KMS-11 (cell line): ENCODE results near the gene SNRPN.

Experiments
- H2AFZ ChIP-seq: fragments of 200-600 bp; sonication (generic); 2 replicates; pipeline ENCODE4 v1.6.1; 2016; ENCODE audit warnings: antibody characterized with exemption, mixed run types, low read depth
- H3K27ac ChIP-seq: fragments of 200-600 bp; sonication (generic); 2 replicates; pipeline ENCODE4 v1.6.1; 2016; ENCODE audit warnings: mild to moderate bottlenecking, mixed run types
- H3K27me3 ChIP-seq: fragments of 200-600 bp; sonication (generic); 2 replicates; pipeline ENCODE4 v1.6.1; 2017; ENCODE audit warnings: mild to moderate bottlenecking, low read depth, mixed run types, moderate library complexity; ENCODE audit not compliant: insufficient read depth
- H3K36me3 ChIP-seq: fragments of 200-600 bp; sonication (generic); 2 replicates; pipeline ENCODE4 v1.6.1; 2017; ENCODE audit warnings: mild to moderate bottlenecking, mixed run types; ENCODE audit not compliant: insufficient read depth
- H3K4me1 ChIP-seq: fragments of 200-600 bp; sonication (generic); 2 replicates; pipeline ENCODE4 v1.6.1; 2016; ENCODE audit warnings: mild to moderate bottlenecking, low read depth, mixed run types; ENCODE audit not compliant: poor library complexity, severe bottlenecking
- H3K4me2 ChIP-seq: fragments of 200-600 bp; sonication (generic); 2 replicates; pipeline ENCODE4 v1.7.0; 2016; ENCODE audit warnings: mild to moderate bottlenecking, mixed run types
- H3K4me3 ChIP-seq: fragments of 200-600 bp; sonication (generic); IDR thresholded peaks from 2 replicates; pipeline ENCODE4 v1.6.1; 2017; ENCODE audit warnings: low read depth, low read length, mixed read lengths; ENCODE audit not compliant: insufficient read depth
- H3K79me2 ChIP-seq: fragments of 200-600 bp; sonication (generic); 2 replicates; pipeline ENCODE4 v1.6.1; 2016; ENCODE audit warnings: low read depth, mixed run types; ENCODE audit not compliant: insufficient read depth
- H3K9ac ChIP-seq: fragments of 200-600 bp; sonication (generic); 2 replicates; pipeline ENCODE4 v1.6.1; 2016; ENCODE audit warnings: mild to moderate bottlenecking, mixed run types
- H4K20me1 ChIP-seq: fragments of 200-600 bp; sonication (generic); 2 replicates; pipeline ENCODE4 v1.6.1; 2016; ENCODE audit warnings: mild to moderate bottlenecking, mixed run types; ENCODE audit not compliant: insufficient read depth
- CTCF ChIP-seq: fragments of 200-600 bp; sonication (generic); conservative IDR thresholded peaks from 2 replicates; pipeline ENCODE4 v1.6.1; 2017; ENCODE audit warnings: low read depth, mild to moderate bottlenecking, antibody characterized with exemption, low read length, moderate library complexity, mixed read lengths

The SNRPN gene

GRCh38 chr15:24986653-24987052, 31.9 kb downstream of the SNRPN start:
- H3K36me3 ChIP-seq = no peaks in the 10 kb centered on the region
- H4K20me1 ChIP-seq = no peaks in the 10 kb centered on the region
- no peak overlapping the region for H3K4me2 ChIP-seq
- H3K9ac ChIP-seq = no peak overlapping the region
- H3K4me1 ChIP-seq = no peaks in the 10 kb centered on the region
- no peaks in the 10 kb centered on the region for H3K27me3 ChIP-seq
- H3K4me3 ChIP-seq = no peak overlapping the region
- H2AFZ ChIP-seq = no peak overlapping the region
- H3K27ac ChIP-seq = no peak overlapping the region
- no peaks in the 10 kb centered on the region for H3K79me2 ChIP-seq
- TF ChIP-seq CTCF = no peak

DNA sequence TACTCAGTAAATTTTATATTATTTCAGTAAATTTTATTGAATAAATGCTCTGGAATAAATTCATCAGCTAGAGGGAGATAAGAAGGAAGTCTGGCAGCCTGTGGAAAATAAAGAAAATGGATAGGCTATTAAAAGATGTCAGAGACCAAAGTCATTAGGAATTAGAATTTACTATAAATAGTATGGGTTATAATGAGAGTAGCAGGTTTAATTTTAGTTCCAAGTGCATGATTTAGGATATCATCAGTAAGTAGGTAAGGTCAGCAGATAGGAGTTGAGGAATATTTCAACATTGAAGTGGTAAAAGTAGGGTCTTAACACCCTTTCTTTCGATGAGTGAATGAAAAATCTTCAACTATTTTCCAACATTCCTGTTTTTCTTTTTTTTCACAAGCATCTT, 64.6 kb downstream of the SNRPN start:
- Histone ChIP-seq H3K4me1 (no peaks in the 10 kb centered on the region), H2AFZ (no peak overlapping the region), H3K27me3 (no peaks in the 10 kb centered on the region), H3K79me2 (no peaks in the 10 kb centered on the region), H3K9ac (no peak overlapping the region), H3K4me3 (no peak overlapping the region), H3K27ac (no peak overlapping the region), H4K20me1 (no peaks in the 10 kb centered on the region), H3K36me3 (no peaks in the 10 kb centered on the region), H3K4me2 (no peak overlapping the region)
- TF ChIP-seq CTCF = no peak

DNA sequence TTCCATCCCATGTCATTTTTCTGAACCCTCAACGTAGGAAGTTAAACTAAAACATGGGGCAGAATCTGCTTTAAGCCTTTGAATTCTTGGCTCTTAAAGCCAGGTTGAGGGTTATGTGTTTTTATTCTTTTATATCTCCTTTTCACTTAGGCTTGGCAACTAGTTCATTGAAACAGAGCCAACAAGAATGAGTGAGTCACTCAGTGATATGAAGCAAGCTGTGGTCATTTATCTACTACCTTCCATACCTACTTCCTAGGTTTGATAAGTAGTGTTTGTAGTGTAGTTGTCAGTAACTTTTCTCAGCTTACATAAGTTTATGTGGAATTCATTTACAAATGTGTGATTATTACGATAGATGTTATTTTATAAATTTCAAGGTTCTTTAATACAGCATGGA, 67.4 kb downstream of the SNRPN start:
- Histone ChIP-seq H3K4me1 (no peaks in the 10 kb centered on the region), H3K27ac (no peak overlapping the region), H4K20me1 (no peaks in the 10 kb centered on the region), H3K79me2 (no peaks in the 10 kb centered on the region), H3K36me3 (no peaks in the 10 kb centered on the region), H2AFZ (no peak overlapping the region), H3K4me2 (no peak overlapping the region), H3K9ac (no peak overlapping the region), H3K4me3 (no peak overlapping the region), H3K27me3 (no peaks in the 10 kb centered on the region)
- TF ChIP-seq CTCF = no peak
